GM23338 (cell line): ENCODE data around the gene TIGAR. TPM values are rescaled to one million over a fixed set of nuclear protein-coding genes. Genes with fewer than 3 reads are reported as not detected.
A peak's percentile ranks its signal among the peaks of the same experiment; 100 is the strongest.

Source experiments
- ATAC-seq: fragments of 200-7000 bp; cut with Tn5 transposase; 3 replicates; pipeline ENCODE4 v1.9.1; 2020
- DNase-seq: peaks from one replicate; pipeline ENCODE4 v3.0.0-alpha.2; 2015; ENCODE audit warnings: low spot score
- H2AFZ ChIP-seq: fragments of 200-600 bp; sonication (generic); 2 replicates; pipeline ENCODE4 v1.8.0; 2016; ENCODE audit warnings: antibody characterized with exemption, mild to moderate bottlenecking, moderate library complexity
- H3F3A ChIP-seq: fragments of 200-600 bp; sonication (generic); replicated peaks from 2 replicates; pipeline ENCODE4 v1.8.0; 2017; ENCODE audit warnings: antibody characterized with exemption, mixed run types, low read depth
- H3K27ac ChIP-seq: fragments of 200-600 bp; sonication (generic); 2 replicates; pipeline ENCODE4 v1.6.1; 2016; ENCODE audit warnings: low read depth
- H3K27me3 ChIP-seq: fragments of 200-600 bp; sonication (generic); 2 replicates; pipeline ENCODE4 v1.8.0; 2016; ENCODE audit warnings: mild to moderate bottlenecking, mixed run types, moderate library complexity; ENCODE audit not compliant: insufficient read depth
- H3K36me3 ChIP-seq: fragments of 200-600 bp; sonication (generic); 2 replicates; pipeline ENCODE4 v1.8.0; 2016; ENCODE audit warnings: mild to moderate bottlenecking; ENCODE audit not compliant: insufficient read depth
- H3K4me1 ChIP-seq: fragments of 200-600 bp; sonication (generic); 2 replicates; pipeline ENCODE4 v1.8.0; 2016; ENCODE audit warnings: mild to moderate bottlenecking, moderate library complexity; ENCODE audit not compliant: insufficient read depth
- H3K4me2 ChIP-seq: fragments of 200-600 bp; sonication (generic); 2 replicates; pipeline ENCODE4 v1.7.1; 2017; ENCODE audit warnings: mixed run types
- H3K4me3 ChIP-seq: fragments of 200-600 bp; sonication (generic); 2 replicates; pipeline ENCODE4 v1.6.1; 2016; ENCODE audit warnings: mixed run types
- H3K79me2 ChIP-seq: fragments of 200-600 bp; sonication (generic); replicated peaks from 2 replicates; pipeline ENCODE4 v1.8.0; 2017; ENCODE audit warnings: mild to moderate bottlenecking; ENCODE audit not compliant: insufficient read depth
- H3K9me2 ChIP-seq: fragments of 200-600 bp; sonication (generic); 2 replicates; pipeline ENCODE4 v1.8.0; 2017; ENCODE audit not compliant: insufficient read depth
- H4K20me1 ChIP-seq: fragments of 200-600 bp; sonication (generic); replicated peaks from 2 replicates; pipeline ENCODE4 v1.8.0; 2017; ENCODE audit warnings: mild to moderate bottlenecking; ENCODE audit not compliant: insufficient read depth
- H3K27ac Mint-ChIP-seq: 2 replicates; pipeline ENCODE4 v1.8.0; 2020; ENCODE audit warnings: inconsistent platforms, mild to moderate bottlenecking, moderate library complexity, mixed read lengths
- H3K27me3 Mint-ChIP-seq: 3 replicates; pipeline ENCODE4 v1.8.0; 2022; ENCODE audit warnings: low read depth, mild to moderate bottlenecking, moderate library complexity, mixed read lengths, inconsistent platforms; ENCODE audit not compliant: insufficient read depth, poor library complexity
- H3K36me3 Mint-ChIP-seq: 3 replicates; pipeline ENCODE4 v1.8.0; 2021; ENCODE audit warnings: low read depth, mild to moderate bottlenecking, inconsistent platforms, moderate library complexity, mixed read lengths
- H3K4me1 Mint-ChIP-seq: 3 replicates; pipeline ENCODE4 v1.8.0; 2020; ENCODE audit warnings: mild to moderate bottlenecking, inconsistent platforms, mixed read lengths
- H3K4me3 Mint-ChIP-seq: 3 replicates; pipeline ENCODE4 v1.8.0; 2021; ENCODE audit warnings: moderate library complexity, mild to moderate bottlenecking, inconsistent platforms, mixed read lengths
- H3K9me3 Mint-ChIP-seq: 3 replicates; pipeline ENCODE4 v1.8.0; 2020; ENCODE audit warnings: moderate library complexity, mild to moderate bottlenecking, inconsistent platforms, mixed read lengths
- CREB1 ChIP-seq: fragments of 250-450 bp; sonication (Bioruptor Pico); IDR thresholded peaks from 2 replicates; pipeline ENCODE4 v1.5.0; 2020; ENCODE audit warnings: low read depth, mild to moderate bottlenecking, moderate library complexity
- EZH2phosphoT487 ChIP-seq: fragments of 200-600 bp; sonication (generic); IDR thresholded peaks from one replicate; pipeline ENCODE4 v1.8.1; 2018; ENCODE audit warnings: antibody characterized with exemption; ENCODE audit not compliant: unreplicated experiment
- JUNB ChIP-seq: IDR thresholded peaks from one replicate; pipeline ENCODE4 v1.6.1; 2016; ENCODE audit warnings: antibody characterized with exemption; ENCODE audit not compliant: unreplicated experiment
- POLR2AphosphoS5 ChIP-seq: IDR thresholded peaks from 2 replicates; pipeline ENCODE4 v1.6.1; 2016; ENCODE audit warnings: antibody characterized with exemption, low read depth
- REST ChIP-seq: IDR thresholded peaks from one replicate; pipeline ENCODE4 v1.6.1; 2018; ENCODE audit warnings: antibody characterized with exemption; ENCODE audit not compliant: unreplicated experiment
- ZNF331 ChIP-seq: fragments of 250-450 bp; sonication (Bioruptor Pico); IDR thresholded peaks from 2 replicates; pipeline ENCODE4 v1.5.0; 2020; ENCODE audit warnings: low read depth, mild to moderate bottlenecking, moderate library complexity
- ZNF462 ChIP-seq: fragments of 250-450 bp; sonication (Bioruptor Pico); IDR thresholded peaks from 2 replicates; pipeline ENCODE4 v1.5.0; 2020; ENCODE audit warnings: mild to moderate bottlenecking, moderate library complexity
- polyA plus RNA-seq: library from polyadenylated mRNA; unstranded; fragments of >200 nt; fragmentation: Nextera tagmentation; extraction: Ambion mirVana; gene quantifications from 2 replicates; pipeline ENCODE4 v1.2.1, GENCODE V29; 2016
- total RNA-seq: library from RNA; depleted of rRNA; stranded (reverse); fragments of >200 nt; shearing (Covaris generic); gene quantifications from 2 replicates; pipeline ENCODE4 v1.2.3, GENCODE V29; 2014
- TF ChIP-seq, protein P1 (sequence below), 2 experiments: fragments of 200-600 bp in 1 of 2; sonication (generic) in 1 of 2; conservative IDR thresholded peaks; 2 replicates each; pipeline versions ENCODE4 v1.5.1 to v1.6.1; 2016 to 2017; ENCODE audit warnings: antibody characterized with exemption in 2 of 2, low read depth in 2 of 2, mild to moderate bottlenecking in 2 of 2, moderate library complexity in 1 of 2

The TIGAR gene
- total and polyA plus RNA-seq, 2 experiments from 2014 or later: 10.4 to 13.3 TPM

- Histone ChIP-seq H3K27me3 (peaks cover 4% of the 10 kb centered on the region), H3K4me2 (peak overlapping the region; percentile 87), H3K4me1 (peaks cover 34% of the 10 kb centered on the region), H4K20me1 (peaks cover 48% of the 10 kb centered on the region), H3F3A (peaks cover 28% of the 10 kb centered on the region), H3K36me3 (peaks cover 47% of the 10 kb centered on the region), H3K9me2 (no peaks in the 10 kb centered on the region), H3K27ac (peak overlapping the region; percentile 53), H3K4me3 (peak overlapping the region; percentile 99), H3K79me2 (peaks cover 71% of the 10 kb centered on the region), H2AFZ (no peak overlapping the region)
- ATAC-seq (no peak), DNase-seq (peak; percentile 36)
- Mint-ChIP-seq H3K4me1 (peaks cover 49% of the 10 kb centered on the region), H3K27me3 (peaks cover 28% of the 10 kb centered on the region), H3K36me3 (peaks cover 66% of the 10 kb centered on the region), H3K9me3 (peaks cover 2% of the 10 kb centered on the region; the same call in 2 of the 3 replicates), H3K4me3 (peak overlapping the region; percentile 87), H3K27ac (peak overlapping the region; percentile 98)
- TF ChIP-seq POLR2AphosphoS5 (no peak), ZNF462 (no peak), ZNF331 (CRISPR knock-in tag) (no peak), EZH2phosphoT487 (no peak), CREB1 (no peak), REST (no peak), JUNB (no peak)
- TF ChIP-seq, protein P1, sequence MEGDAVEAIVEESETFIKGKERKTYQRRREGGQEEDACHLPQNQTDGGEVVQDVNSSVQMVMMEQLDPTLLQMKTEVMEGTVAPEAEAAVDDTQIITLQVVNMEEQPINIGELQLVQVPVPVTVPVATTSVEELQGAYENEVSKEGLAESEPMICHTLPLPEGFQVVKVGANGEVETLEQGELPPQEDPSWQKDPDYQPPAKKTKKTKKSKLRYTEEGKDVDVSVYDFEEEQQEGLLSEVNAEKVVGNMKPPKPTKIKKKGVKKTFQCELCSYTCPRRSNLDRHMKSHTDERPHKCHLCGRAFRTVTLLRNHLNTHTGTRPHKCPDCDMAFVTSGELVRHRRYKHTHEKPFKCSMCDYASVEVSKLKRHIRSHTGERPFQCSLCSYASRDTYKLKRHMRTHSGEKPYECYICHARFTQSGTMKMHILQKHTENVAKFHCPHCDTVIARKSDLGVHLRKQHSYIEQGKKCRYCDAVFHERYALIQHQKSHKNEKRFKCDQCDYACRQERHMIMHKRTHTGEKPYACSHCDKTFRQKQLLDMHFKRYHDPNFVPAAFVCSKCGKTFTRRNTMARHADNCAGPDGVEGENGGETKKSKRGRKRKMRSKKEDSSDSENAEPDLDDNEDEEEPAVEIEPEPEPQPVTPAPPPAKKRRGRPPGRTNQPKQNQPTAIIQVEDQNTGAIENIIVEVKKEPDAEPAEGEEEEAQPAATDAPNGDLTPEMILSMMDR (conservative IDR thresholded peaks at IDR 0.05; ENCODE audit: low read depth in 2 of 2): no peak
Observed at GRCh38 chr12:4275870-4276301, 45.1 kb upstream of the TIGAR start.
